ENCODE measurements around the gene FAM209A.
"Not testable (repeated sequence)": the region's sequence is repeated elsewhere in the genome, so short reads cannot be mapped to it uniquely, and the experiment has no call there.

Gene FAM209A, protein sequence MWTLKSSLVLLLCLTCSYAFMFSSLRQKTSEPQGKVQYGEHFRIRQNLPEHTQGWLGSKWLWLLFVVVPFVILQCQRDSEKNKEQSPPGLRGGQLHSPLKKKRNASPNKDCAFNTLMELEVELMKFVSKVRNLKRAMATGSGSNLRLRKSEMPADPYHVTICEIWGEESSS

DNA sequence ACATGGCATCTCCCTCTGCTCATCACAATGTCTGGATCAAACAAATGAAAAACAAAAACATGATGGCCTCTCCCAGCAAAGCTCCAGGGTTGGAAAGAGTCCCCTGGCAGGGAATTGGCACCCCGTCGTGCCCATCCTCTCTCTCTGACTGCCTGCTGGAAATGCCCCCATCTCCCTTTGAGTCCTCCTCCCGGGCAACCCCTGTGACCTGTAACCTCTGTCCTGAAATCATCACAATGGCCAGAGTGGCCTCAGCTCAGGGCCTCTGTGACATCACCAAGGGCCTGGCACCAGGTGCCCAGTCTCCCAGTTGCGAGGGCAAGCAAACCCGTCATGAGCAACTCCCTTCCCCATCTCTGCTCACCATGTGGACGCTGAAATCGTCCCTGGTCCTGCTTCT, at the start of gene FAM209A:
FAM209A (plus strand) TSS at position 301 of the 400 bp plus-strand sequence; CDS start at position 366, 65 bp downstream.
- DNase-seq: not testable (repeated sequence)

DNA sequence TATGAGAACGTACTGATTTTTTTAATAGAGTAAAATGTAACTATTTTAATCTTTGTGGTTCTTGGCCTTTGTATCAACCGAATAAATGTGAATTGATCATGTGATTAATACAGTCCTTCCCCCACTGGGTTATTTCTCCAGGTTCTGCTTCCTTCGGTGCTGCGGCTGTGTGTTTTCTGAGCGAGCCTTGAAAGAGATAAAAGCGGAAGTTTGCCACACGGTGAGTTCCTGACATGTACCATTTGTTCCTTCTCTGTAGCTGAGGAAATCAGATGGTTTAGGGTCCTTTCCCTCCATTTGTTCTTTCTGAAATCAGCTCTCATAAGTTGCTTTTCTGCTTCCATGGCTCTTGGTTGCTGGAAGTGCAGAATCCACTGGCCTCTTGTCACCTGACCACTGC, 40.6 kb upstream of the FAM209A start:
- no peak for DNase-seq

DNA sequence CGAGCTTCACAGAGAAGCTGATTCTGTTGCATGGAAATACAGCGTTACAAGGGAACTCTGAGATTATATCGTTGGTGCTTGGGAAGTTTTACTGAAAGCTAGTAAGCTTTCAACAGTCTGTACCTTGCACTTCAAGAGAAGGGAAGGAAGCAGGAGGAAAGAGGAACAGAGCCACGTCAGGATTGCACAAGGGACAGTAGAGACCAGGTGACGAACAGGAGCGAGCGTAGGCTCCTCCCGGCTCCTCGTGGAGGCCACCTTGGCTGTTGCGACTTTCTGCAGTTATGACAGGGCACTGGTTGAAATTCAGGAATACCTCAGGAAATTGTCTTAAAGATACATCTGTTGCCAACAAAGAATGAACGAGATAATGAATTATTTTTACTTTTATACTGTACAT, 37.3 kb upstream of the FAM209A start:
- DNase-seq: no peak

DNA sequence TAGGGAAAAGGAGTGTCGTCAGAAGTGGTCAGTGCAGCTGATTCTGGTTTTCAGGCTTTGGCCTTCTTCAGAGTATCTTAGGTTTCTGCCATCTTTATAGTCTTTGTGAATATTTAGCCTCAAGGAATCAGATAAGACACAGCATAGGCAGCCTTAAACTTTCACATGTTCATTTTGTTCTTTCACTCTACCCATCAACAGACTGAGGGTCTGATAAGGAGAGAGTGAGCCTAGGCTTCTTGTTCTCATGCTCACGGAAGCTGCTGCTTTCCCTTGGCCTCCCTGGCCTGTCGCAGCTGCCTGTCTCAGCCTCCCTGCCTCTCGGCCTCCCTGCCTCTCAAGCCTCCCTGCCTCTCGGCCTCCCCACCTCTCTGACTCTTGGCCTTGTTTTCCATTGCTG, 36.0 kb upstream of the FAM209A start:
- no peak for DNase-seq

DNA sequence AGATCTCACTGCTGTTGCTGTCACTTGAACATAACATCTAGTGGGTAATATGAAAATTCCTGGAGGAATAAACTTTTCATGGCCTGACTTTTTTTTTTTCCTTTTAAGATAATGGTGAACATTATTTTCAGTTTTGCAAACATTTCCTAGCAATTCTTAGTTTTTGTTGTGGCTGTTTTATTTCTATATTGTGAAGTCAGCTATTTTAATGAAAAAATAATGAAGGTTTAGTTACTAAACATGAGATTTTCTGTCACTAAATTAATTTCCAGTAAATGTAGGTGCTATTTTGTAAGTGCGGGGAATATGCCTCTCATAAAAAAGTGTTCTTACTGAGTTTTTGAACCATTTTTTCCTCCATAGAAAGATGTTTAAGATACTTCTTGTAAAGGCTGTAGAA, 23.4 kb upstream of the FAM209A start:
- DNase-seq: no peak

DNA sequence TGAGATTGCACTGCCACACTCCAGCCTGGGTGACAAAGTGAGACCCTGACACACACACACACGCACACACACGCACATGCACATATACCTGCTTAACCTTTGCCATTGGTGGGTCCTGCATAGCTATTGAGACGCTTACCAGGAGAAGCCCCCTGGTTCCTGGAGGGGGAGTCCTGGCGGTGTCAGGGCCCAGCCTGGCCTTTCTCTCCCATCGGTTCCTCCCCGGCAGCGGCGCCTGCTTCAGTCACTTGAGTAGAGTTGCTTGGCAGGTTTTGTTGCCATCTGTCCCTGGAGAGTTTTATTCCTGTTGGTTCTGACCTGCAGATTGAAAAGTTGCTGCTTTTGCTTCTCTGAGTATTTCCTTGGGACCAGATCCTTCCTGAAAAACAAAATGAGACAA, 20.6 kb upstream of the FAM209A start:
- DNase-seq: no peak

DNA sequence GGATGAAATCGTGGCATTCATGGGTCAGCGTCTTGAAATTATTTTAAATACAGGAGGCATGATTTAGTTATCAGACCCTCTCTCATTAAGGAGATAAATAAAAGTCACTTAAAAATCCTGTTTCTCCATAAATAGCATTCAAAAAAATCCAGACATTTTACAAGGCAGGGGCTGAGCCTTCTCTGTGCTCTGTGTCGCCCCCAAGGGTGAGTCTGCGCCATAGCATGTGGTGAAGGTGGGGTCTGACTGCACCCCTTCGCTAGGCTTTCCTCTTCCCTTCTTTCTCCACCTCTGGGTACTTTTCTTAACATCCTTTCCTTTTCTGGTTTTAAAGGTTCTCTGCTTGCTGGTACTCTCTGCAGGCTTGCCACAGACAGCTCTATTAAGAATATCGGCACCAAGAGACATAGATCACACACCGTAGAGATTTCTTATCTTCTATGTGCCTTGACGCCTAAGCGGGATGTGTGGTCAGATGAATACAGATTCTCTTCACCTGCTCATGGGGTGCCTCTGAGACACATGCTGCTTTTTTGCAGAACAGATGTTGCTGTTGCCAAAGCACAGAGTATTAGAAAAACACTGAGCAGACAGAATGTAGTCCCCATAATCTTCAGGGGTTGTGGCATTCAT, 20.1 kb upstream of the FAM209A start:
- no peak for DNase-seq

DNA sequence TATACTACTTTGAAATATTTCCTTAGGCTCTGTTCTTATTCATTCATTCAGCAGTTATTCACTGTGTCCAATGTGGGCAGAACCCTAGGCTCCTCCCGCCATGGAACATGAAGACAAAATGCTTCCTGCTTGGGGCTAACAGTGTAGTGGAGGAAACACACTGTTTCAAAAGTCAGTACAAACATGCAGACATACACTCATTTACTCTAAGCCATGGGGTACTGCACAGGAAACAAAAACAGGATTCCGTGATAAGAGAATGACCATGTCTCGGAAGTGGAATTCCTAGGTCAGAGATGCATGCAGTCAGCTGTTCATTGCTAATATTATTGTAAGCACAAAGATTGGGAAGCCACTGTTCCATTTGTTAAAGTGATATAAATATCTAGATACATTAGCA, 18.4 kb upstream of the FAM209A start:
- no peak for DNase-seq

DNA sequence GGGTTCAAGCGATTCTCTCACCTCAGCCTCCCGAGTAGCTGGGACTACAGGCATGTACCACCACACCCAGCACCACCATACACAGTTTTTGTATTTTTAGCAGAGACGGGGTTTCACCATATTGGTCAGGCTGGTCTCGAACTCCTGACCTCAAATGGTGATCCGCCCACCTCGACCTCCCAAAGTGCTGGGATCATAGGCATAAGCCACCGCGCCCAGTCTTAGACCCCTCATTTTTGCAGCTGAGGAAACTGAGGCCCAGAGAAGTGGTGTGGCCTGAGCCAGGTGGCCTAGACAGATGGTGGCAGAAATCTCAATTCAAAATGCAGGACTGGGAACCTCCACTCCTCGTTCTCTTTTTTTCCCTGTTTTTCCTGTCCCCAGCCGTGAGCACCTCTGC, 12.6 kb upstream of the FAM209A start:
- DNase-seq: no peak

DNA sequence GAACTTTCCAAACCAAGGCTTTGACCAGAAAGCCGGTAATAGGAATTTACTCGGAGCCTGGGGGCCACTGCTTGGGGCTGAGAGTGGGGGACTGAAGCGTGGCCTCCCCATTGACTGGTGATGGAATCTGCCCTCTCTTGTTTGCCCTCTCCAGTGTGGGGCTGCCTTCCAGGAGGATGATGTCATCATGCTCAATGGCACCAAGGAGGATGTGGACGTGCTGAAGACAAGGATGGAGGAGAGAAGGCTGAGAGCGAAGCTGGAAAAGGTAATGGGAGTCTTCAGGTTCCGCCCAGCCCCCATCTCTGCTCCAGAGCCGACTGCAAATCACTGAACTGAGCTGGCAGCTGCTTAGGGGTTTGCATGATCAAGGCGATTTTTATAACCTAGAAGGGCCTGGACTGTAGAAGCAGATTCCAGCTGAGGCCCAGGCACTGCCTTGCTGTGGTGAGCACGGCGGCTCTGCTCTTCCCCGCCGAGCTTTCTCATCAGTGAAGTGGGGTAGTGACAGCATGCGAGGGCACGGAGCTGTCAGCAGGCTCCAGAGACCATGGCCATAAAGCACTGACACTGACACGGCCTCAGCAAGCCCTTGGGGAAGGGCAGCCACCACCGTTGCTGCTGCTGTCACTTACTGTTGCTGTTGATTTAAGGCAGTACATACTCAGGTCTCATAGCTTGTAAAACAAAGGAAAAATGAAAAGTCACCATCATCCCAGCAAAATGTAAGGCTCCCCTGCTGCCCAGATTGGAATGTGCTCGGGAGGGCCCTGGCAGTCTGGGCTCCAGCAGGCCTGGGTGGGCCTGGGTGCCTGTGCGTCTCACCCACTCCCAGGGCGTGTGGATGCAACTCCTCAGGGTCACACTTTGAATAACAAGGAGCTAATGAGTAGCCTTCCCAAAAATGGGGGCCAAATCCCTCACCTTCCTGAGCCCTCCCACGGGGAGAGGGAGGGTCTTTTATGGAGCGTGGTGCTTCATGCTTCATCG, 11.1 kb upstream of the FAM209A start:
- DNase-seq: no peak

DNA sequence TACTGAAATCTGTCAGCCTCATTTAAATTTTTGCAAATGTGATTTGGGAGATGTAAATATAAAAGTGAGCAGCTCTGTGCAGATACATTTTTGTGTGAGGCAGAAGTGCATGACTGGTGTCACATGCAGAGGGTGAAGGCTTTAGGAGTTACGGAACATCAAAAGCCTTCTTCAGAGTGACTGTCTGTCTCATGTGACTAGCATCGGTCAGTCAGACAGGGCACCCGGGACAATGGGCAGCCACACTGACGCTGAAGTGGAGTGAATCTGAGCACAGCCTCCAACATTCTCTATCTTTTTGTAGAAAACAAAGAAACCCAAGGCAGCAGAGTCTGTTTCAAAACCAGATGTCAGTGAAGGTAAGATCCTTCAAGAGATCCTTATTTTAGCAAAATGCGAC, 7.9 kb upstream of the FAM209A start:
- no peak for DNase-seq

DNA sequence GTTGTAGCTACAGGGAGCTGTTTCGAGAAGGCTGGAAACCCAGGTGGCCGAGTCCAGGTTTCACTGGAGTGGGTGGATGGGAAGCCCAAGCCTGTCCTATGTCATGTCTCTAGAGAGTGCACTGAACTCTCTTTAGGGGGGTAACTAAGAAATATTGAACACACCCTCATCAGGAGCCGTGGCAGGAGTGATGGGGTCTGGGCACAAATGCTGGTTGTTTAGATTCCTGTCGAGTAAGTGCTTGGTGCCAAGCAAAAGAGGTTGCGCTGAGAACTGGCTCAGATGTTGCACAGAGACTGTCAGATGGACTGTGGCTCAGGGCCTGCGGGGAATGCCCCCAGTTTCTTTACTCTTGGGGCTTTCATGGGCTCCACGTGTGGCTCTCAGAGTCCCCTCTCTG, 7.3 kb upstream of the FAM209A start:
- no peak for DNase-seq

DNA sequence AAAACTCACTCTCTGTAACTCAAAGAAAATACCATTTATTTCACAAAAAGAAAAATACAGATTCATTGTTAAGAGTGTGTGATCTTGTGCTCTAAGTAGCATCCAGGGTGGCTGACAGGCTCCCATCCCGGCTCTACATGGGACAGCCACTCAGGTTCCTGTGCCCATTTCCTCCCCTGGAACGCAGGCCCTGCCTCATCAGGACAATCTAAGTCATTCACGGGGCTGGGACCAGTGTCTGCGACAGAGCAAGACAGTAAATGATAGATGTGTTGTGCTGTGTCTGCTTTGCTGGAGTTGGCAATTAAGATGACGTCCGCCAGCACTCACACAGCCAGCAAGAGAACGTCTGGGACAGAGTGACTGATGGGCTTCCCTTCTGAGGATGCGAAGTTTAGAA, 6.9 kb upstream of the FAM209A start:
- DNase-seq: no peak

DNA sequence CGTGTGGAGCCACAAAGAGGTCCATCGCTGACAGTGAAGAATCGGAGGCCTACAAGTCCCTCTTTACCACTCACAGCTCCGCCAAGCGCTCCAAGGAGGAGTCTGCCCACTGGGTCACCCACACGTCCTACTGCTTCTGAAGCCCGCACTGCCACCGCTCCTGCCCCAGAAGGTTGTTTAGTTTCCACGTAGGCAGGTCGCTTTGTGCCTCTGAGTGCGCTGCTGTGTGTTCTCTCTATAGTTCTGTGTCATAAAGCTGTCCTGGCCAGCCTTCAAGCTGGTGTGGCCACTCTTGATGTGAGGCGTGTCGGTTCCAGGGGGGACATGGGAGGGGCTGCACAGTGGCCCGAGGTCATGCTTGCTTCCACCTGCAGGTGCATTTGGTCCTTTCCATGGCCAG, 6.4 kb upstream of the FAM209A start:
- DNase-seq: no peak

DNA sequence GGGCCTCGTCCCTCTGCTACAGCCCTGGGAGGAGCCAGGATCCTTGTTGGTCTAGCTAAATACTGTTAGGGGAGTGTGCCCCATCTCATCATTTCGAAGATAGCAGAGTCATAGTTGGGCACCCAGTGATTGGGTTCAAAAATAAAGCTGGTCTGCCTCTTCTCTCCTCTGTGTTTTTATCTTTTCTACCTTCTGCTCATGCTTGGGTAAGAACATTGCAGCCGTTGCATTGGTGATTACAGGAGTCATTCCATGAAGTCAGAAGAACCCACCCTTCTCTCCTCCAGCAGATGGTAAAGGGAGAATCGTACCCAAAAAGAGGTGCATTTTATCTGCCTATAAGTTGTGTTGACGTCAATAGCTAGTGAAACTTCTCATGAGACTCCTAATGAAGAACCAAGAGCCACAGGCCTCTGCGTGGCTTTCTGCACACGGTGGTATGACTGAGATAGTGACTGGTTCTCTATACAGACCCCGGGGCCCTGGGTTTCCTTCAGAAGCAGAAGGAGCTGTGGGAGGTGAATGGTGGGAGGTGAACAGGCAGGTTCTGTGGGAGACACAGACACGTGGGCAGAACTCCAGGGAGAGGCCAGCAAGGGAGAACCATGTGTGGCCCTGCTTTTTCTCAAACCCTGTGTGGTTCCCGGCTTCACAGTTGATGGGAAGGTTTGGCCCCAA, 5.7 kb upstream of the FAM209A start:
- no peak for DNase-seq

DNA sequence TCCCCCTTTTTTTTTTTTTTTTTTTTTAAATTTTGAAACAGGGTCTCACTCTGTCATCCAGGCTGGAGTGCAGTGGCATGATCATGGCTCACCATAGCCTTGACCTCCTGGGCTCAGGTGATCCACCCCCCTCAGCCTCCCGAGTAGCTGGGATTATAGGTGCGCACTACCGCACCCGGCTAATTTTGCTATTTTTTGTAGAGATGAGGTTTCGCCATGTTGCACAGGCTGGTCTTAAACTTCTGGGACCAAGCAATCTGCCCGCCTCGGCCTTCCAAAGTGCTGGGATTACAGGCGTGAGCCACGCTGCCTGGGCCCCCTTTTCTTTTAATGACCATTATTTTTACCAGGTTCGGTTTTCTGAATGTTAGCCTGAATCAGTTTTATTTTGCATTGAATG, 5.0 kb upstream of the FAM209A start:
- no peak for DNase-seq

DNA sequence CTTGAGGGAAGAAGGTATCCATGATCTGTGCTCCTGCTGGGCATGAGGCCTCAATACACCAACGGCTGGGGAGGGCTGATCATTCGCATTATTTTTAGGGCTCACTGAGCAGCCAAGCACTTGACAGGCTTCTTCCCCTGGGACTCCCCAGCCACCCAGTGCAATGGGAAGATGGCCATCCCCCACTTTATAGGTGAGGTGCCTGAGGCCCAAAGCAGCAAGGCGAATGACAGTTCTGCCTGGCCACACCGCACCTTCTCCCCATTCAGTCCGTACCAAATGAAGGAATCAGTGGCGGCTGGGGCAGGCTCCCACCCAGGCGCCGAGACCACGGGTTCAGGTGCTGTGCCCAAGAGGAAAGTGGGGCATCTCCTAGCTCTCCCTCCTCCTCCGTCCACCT, 4.4 kb upstream of the FAM209A start:
- no peak for DNase-seq

DNA sequence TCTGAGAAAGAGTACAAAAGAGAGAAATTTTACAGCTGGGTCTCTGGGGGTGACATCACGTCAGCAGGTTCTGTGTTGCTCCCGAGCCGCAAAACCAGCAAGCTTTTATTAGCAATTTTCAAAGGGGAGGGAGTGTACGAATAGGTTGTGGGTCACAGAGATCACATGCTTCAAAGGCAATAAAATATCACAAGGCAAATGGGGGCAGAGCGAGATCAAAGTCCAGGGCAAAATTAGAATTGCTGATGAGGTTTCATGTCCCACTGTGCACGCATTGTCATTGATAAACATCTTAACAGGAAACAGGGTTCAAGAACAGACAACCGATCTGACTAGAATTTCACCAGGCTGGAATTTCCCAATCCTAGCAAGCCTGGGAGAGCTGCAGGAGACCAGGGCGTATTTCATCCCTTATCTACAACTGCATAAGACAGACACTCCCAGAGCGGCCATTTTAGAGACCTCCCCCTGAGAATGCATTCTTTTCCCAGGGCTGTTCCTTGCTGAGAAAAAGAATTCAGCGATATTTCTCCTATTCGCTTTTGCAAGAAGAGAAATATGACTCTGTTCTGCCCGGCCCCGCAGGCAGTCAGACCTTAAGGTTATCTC, 3.7 kb upstream of the FAM209A start:
- DNase-seq: not testable (repeated sequence)

DNA sequence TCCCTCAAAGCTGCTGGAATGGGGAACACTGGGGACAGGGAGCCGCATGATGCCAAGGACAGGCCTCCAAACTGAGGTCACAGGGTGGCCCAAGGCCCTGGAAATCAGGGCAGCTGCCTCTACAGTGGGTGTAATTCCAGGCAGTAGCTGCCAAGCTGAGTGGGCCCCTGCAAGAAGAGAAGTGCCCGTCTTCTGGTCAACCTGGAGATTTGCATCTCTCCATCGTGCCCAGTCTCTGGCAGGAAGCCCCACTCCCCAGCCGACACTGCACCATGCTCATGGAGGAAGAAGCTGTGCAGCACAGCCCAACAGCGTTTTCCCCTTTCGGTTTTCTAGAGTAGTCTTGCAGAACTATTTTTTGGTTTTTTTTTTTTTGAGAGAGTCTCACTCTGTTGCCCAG, 2.2 kb upstream of the FAM209A start:
- no peak for DNase-seq

DNA sequence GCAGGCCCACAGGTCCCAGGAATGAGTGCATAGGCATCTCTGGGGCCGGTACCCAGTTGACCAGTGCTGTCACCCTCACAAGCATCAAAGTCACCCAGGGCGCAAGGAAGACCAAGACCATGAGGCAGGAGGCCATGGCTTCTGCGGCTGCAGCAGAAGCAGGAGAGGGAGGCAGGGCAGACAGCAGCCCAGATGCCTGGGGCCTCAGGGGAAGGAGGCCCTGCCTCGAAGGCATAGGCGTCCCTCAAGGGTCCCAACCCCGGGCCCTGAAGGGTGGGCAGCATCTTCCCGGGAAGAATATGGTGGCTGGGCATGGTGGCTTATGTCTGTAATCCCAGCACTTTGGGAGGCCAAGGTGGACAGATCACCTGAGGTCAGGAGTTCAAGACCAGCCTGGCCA, 3.0 kb downstream of the FAM209A start:
- no peak for DNase-seq

DNA sequence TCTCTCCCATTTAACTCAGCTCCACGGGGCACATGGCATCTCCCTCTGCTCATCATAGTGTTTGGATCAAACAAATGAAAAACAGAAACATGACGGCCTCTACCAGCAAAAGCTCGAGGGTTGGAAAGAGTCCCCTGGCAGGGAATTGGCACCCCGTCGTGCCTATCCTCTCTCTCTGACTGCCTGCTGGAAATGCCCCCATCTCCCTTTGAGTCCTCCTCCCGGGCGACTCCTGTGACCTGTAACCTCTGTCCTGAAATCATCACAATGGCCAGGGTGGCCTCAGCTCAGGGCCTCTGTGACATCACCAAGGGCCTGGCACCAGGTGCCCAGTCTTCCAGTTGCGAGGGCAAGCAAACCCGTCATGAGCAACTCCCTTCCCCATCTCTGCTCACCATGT, 8.4 kb downstream of the FAM209A start, which contains the start of gene FAM209B:
FAM209B (plus strand) TSS at position 301 of the 400 bp plus-strand sequence; CDS start at position 397, 96 bp downstream.
- not testable (repeated sequence) for DNase-seq

DNA sequence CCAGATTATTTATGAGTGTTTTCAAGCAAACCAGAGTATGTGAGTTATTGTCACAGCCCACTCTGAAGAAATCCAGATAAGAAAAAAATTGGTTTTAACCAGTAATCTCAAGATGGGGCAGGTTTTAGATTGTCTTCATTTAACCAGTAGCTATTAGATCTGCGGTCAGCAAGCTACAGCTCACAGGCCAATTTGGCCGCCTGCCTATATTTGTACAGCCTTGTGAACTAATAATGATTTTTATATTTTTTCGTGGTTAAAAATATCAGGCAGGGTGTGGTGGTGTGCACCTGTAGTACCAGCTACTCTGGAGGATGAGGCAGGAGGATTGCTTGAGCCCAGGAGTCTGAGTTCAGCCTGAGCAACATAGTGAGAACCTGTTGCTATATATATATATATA, 13.5 kb downstream of the FAM209A start:
- no peak for DNase-seq

DNA sequence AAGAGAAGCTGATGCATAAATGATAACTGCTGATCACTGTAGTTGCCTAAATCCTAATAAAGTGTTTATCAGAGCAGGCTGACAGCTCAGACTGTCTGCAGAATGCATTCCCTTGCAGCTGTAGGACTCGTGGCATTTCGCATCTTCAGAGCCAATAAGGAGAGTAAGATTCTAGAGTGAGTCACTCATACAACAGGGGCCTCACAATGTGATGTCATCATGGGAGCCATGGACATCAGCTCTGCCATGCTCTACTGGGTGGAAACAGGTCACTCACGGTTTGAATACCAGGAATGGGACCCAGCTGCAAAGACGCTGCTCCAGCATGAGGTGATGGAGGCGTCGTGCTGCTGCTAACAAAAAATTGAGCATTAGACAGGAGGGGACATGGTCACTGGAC, 15.9 kb downstream of the FAM209A start:
- no peak for DNase-seq

All from NCI-H1105 treated with DMSO at 0.1 percent for 48 hours (cell line).